CD1c-positive myeloid dendritic cell (primary cell): Measurements from ENCODE around the gene ZNF800.

Experiments used
- DNase-seq: peaks from one replicate; pipeline ENCODE4 v3.0.0-alpha.2; 2016; ENCODE audit errors: extremely low spot score

ZNF800 gene

GRCh38 chr7:127390817-127391590, 1.5 kb downstream of the ZNF800 start:
- DNase-seq: no peak

GRCh38 chr7:127390186-127390816, 2.2 kb downstream of the ZNF800 start:
- DNase-seq: no peak

DNA sequence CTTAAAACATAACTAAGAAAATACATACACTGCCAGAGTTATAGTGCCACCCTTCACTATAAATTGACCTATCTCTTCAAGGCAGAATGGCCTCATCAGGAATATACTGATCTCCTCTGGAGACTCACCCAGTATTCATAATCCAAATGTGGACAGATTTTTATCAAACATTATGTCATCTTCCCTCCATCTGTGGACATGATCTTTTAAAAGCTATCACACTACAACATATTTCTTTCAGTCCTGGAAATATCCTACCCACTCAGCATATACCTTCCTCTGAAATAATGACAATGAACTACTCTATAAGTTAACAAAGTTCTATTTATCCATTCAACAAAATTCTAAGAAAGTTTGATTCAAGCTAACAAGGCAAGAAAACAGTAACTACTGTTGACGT, 3.2 kb downstream of the ZNF800 start:
- no peak for DNase-seq

- no peak for DNase-seq
These were observed 4.5 kb downstream of the ZNF800 start for GRCh38 chr7:127387974-127388373.

DNA sequence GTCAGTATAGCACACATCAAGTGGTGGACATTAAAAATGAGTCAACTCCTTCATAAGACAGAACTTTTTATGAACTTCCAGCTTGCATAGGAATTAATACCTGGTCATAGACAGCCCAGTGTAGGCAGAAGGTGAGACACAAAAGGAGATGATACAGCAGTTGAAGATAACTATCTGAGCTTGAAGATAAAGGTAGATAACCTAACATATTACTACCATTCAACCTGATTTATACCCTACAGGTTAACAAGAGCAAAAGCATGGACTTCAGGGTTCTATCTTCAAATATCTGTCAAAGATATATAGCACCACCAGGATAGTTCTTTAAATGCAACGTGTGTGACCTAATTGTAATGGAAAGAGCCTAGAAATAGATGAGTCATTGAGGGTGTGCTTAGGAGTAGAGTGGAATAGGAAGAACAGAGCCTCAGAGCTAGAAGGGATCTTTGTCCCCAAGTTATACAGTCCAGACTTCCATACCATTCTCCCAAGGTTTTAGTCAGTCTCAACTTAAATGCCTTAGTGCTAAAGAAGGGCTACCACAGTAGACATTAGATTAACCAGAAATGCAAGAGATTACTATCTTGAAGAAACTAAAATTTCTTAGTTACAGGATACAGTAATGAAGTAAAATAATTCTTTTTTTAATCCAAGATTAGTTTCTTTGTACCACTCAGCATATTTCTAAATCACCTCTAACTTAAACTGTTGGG, 9.2 kb downstream of the ZNF800 start:
- DNase-seq: peak; percentile 34

- no peak for DNase-seq
These were observed 10.0 kb downstream of the ZNF800 start for GRCh38 chr7:127382301-127383085.

DNA sequence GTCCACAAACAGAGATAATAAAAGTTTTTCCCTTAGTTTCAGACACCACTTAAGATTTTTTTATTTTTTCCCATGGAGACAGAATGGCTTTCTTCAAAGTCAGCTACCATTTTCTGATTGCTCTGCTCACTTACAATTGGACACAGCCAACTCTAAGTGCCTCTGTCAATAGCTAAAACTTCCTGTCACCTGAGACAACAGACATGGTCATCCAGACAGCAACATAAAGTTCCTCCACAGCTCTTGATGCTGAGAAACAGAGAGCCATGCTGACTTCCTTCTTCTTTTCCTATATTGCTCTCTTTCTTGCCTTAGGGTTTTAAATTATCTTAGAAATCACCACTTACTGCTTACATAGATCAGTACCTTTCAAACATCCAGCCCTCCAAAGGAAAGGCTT, 12.0 kb downstream of the ZNF800 start:
- DNase-seq: no peak

- no peak for DNase-seq
These were observed 12.9 kb downstream of the ZNF800 start for GRCh38 chr7:127379642-127380041.

DNA sequence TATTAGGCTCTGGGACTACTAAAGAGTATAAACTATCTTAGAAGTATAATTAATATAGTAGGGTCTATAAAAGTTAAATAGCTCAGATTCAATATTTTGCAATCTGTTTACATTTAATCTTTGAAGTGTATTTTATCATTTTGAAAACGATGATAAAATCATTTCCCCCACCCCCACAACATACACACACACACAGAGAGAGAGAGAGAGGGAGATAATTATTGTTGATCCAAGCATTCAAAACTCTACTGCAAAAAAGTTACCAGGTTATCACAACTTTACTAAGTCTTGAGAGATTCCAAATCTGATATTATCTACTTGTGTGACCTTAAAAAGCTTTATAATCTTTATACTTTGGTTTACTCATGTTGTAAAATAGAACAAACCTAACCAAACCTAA, 14.0 kb downstream of the ZNF800 start:
- no peak for DNase-seq

GRCh38 chr7:127377425-127377824, 15.1 kb downstream of the ZNF800 start:
- no peak for DNase-seq

GRCh38 chr7:127375631-127376030, 16.9 kb downstream of the ZNF800 start:
- DNase-seq: no peak

GRCh38 chr7:127367679-127368078, 24.8 kb downstream of the ZNF800 start:
- DNase-seq: no peak

GRCh38 chr7:127366680-127367079, 25.8 kb downstream of the ZNF800 start:
- DNase-seq: no peak

GRCh38 chr7:127365957-127366315, 26.6 kb downstream of the ZNF800 start:
- no peak for DNase-seq

GRCh38 chr7:127365164-127365956, 27.1 kb downstream of the ZNF800 start:
- no peak for DNase-seq

GRCh38 chr7:127362364-127363027, 30.0 kb downstream of the ZNF800 start:
- DNase-seq: no peak

GRCh38 chr7:127361736-127362135, 30.8 kb downstream of the ZNF800 start:
- DNase-seq: no peak

DNA sequence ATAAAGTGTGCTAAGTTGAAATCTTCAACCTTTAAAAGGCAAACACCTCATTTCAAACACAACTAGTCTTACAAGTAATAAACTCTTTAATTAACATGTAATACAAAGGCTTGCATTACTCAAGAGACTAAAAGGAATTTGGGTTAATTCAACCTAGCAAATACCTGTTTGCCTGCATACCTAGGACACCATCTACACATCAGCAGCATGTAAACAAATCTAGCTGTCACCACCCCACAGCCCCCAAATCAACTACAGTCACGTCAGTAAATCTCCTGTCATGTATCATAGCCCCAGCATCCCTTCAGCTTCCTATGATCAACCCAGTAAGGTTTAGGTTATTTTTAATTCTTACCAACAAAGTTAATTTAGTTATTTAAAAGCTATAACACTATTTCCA, 33.5 kb downstream of the ZNF800 start:
- no peak for DNase-seq

- no peak for DNase-seq
These were observed 38.6 kb downstream of the ZNF800 start for GRCh38 chr7:127353897-127354296.

GRCh38 chr7:127350586-127350985, 41.9 kb downstream of the ZNF800 start:
- no peak for DNase-seq

GRCh38 chr7:127349881-127350280, 42.6 kb downstream of the ZNF800 start:
- no peak for DNase-seq
